GM20000 (cell line): ENCODE data around the gene CD7.

Experiments used
- DNase-seq: peaks from one replicate; pipeline ENCODE4 v3.0.0; 2012; ENCODE audit warnings: low spot score
- TF ChIP-seq, protein P1 (sequence below): IDR thresholded peaks from 2 replicates; pipeline ENCODE4 v1.5.1; 2012; ENCODE audit warnings: mild to moderate bottlenecking, control low read depth; ENCODE audit errors: extremely low read depth, missing control alignments

The CD7 gene

DNA sequence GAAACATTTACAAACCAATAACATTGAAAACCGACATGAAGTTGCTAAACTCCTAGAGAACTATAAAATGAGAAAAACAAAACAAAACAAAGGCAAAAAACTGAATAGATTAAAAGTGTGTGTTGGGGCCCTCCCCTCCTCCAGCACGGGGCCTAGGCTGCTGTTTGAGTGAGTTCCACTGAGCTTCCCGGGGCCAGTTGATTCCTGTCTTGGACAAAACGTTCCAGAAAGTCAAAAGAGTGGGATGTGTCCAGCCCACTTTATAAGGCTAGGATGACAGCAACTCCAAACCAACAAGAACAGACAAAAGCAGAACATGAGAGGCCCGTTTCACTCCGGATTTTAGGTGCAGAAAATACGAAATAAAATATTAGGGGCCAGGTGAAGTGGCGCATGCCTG lies 32.3 kb downstream of the CD7 start:
- DNase-seq = no peak

DNA sequence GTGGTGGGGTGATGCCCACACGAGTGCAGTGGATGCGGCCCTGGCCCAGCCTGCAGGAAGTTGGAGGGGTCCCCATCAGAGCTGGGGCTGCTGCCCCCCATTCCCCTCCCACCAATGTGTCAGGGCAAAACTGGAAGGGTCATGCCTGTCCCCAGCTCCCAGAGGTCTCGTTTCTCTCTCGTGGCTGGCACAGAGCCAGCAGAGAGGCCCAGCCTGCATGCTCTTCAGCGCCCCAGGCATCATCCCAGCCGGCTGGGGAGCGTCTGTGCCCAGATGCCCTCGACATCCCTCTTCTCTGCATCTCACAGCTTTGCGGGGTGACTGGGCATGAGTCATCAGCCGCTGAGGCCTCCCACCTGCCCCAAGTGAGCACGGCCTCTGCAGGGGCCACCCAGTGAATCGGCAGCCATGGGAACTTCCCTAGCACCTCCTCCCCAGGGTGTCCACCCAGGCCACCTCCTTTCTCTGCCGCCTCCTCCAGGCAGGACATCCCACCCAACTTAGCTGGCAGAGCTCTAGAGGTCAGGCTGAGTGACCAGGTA lies 34.1 kb downstream of the CD7 start:
- DNase-seq = no peak

More for the DNA sequence above, 32.3 kb downstream of the CD7 start:
- TF ChIP-seq, protein P1, sequence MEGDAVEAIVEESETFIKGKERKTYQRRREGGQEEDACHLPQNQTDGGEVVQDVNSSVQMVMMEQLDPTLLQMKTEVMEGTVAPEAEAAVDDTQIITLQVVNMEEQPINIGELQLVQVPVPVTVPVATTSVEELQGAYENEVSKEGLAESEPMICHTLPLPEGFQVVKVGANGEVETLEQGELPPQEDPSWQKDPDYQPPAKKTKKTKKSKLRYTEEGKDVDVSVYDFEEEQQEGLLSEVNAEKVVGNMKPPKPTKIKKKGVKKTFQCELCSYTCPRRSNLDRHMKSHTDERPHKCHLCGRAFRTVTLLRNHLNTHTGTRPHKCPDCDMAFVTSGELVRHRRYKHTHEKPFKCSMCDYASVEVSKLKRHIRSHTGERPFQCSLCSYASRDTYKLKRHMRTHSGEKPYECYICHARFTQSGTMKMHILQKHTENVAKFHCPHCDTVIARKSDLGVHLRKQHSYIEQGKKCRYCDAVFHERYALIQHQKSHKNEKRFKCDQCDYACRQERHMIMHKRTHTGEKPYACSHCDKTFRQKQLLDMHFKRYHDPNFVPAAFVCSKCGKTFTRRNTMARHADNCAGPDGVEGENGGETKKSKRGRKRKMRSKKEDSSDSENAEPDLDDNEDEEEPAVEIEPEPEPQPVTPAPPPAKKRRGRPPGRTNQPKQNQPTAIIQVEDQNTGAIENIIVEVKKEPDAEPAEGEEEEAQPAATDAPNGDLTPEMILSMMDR = no peak

DNA sequence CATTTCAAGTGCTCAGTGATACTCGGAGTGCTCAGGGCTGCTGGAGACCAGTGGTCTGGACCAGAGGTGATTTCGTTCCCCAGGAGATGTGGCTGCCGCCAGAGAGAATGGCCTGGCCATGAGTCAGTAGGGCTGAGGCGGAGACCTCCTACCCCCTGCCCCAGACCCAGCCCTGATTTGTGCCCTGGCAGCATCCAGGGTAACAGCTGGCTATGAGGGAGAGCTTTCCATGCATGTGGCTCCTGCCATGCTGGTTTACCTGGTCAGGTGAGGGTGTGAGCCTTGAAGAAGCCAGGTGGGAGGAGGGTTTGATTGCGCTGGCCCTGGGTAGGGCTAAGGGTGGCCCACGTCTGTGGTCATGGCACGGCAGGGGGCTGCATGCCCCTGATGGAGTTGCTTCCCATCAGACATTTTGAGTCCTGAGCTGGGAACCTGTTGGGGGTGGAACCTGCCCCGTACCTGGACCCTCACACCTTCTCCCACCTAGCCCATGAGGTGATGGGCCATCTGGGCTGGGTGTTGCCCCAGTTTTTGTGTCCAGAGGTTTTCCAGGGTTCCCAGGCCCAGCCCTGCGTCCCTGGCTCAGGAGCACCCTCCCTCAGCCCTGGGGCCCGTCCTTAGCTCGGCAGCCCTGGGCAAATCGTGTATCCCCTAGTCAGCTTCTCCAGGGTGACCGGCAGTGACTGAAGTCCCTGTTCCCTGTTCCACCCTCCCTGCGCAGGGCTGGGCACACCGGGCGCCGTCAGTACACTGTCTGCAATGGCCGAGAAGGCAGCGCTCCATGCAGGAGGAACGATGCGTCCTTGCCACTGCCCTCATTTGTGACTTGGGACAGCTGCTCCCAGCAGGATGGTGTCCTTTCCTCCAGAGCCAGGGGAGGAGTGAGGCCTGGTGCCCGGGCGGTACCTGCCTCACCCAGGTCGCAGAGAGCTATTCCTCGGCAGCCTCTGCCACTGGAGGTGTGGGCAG lies 34.9 kb downstream of the CD7 start:
- TF ChIP-seq, protein P1 = no peak

More for the DNA sequence above, 34.1 kb downstream of the CD7 start:
- TF ChIP-seq, protein P1 = no peak

DNA sequence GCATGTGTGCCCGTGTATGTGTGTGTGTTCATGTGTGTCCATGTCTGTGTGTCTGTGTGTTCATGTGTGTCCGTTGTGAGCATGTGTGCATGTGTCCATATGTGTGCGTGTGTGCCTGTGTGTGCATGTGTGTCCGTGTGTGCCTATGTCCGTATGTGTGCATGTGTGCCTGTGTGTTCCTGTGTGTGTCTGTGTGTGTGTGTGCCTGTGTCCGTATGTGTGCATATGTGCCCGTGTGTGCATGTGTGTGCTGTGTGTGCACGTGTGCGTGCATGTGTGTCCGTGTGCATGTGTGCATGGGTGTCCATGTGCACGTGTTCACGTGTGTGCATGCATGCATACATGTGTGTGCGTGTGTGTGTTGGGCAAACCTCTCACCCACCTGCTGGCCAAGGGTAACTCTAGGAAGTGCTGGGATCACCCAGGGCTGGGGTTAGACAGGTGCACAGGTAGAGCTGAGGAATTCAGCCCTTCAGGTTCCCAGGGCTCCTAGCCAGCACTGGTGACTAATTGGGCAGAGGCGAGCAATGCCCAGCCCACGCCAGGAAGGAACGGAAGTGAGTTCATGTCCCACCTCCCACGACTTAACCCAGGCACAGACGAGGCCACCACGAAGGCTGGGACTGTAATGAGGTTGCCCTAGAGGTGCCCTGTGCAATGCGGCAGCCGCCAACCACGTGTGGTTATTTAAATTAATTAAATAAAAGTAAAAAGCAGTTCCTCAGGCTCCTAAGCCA lies 35.7 kb downstream of the CD7 start:
- TF ChIP-seq, protein P1 = no peak
- no peak for DNase-seq

More for the DNA sequence above, 34.9 kb downstream of the CD7 start:
- no peak for DNase-seq

DNA sequence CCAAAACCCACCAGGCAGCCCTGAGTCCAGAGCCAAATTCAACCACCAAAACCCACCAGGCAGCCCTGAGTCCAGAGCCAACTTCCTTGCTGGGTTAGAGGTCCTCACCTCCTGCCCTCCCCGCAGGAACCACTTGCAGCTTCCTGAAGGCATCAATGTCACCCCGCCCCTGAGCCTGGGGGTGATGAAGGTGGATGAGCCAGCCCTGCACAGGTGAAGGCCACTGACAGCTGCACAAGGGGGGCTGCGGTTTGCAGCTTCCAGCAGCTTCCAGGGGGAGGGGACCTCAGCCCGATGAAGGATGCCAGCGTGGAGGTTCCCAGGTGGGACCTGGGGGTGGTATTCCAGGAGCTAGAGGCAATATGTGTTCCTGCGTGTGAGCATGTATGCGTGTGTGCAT lies 36.3 kb downstream of the CD7 start:
- no peak for DNase-seq
- TF ChIP-seq, protein P1 = no peak

DNA sequence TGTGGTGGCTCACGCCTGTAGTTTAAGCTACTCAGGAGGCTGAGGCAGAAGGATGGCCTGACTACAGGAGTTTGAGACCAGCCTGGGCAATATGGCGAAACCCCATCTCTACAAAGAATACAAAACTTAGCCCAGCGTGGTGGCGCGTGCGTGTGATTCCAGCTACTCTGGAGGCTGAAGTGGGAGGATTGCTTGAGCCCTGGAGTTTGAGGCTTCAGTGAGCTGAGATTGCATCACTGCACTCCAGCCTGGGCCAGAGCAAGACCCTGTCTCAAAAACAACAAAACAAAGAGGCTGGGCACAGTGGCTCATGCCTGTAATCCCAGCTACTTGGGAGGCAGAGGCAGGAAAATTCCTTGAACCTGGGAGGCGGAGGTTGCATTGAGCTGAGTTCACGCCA lies 36.9 kb downstream of the CD7 start:
- DNase-seq = no peak
- TF ChIP-seq, protein P1 = no peak
